Heart left ventricle (tissue), 16 donors: ENCODE data around the gene SHKBP1. TPM values are rescaled to one million over a fixed set of nuclear protein-coding genes. Genes with fewer than 3 reads are reported as not detected.

Experiments used
- ATAC-seq, 4 donors: fragments of 200-7000 bp; cut with Tn5 transposase; one replicate each; pipeline ENCODE4 v1.9.1; 2020 to 2022; ENCODE audit warnings: moderate library complexity in 4 of 4, mild to moderate bottlenecking in 3 of 4, moderate number of reproducible peaks in 1 of 4
- DNase-seq, 5 donors: peaks; one replicate each; pipeline ENCODE4 v3.0.0-alpha.2; 2020
- H3K27ac ChIP-seq, 12 donors: fragments of 200-600 bp; sonication (generic) in 4 of 12; one replicate each; pipeline versions ENCODE4 v1.5.0 to v1.8.0; 2016 to 2022; ENCODE audit warnings: mild to moderate bottlenecking in 2 of 12
- H3K27me3 ChIP-seq, 9 donors: fragments of 200-600 bp; sonication (generic) in 2 of 9; one replicate each; pipeline versions ENCODE4 v1.5.1 to v1.8.0; 2016 to 2022; ENCODE audit warnings: mild to moderate bottlenecking in 3 of 9
- H3K36me3 ChIP-seq, 9 donors: fragments of 200-600 bp; sonication (generic) in 2 of 9; one replicate each; pipeline versions ENCODE4 v1.5.0 to v1.8.0; 2018 to 2022; ENCODE audit warnings: mild to moderate bottlenecking in 2 of 9
- H3K4me1 ChIP-seq, 12 donors: fragments of 200-600 bp; sonication (generic) in 4 of 12; one replicate each; pipeline versions ENCODE4 v1.5.0 to v1.8.0; 2016 to 2022; ENCODE audit warnings: mild to moderate bottlenecking in 3 of 12
- H3K4me3 ChIP-seq, 12 donors: fragments of 200-600 bp; sonication (generic) in 4 of 12; one replicate each; pipeline versions ENCODE4 v1.5.0 to v1.8.0; 2017 to 2022; ENCODE audit warnings: mild to moderate bottlenecking in 9 of 12, moderate library complexity in 4 of 12
- H3K9me3 ChIP-seq, 12 donors: fragments of 200-600 bp; sonication (generic) in 4 of 12; one replicate each; pipeline versions ENCODE4 v1.5.0 to v1.8.0; 2016 to 2022; ENCODE audit warnings: mild to moderate bottlenecking in 1 of 12
- POLR2A ChIP-seq, 2 donors: fragments of 450-650 bp; IDR thresholded peaks; one replicate each; pipeline ENCODE4 v1.6.1; 2017; ENCODE audit warnings: antibody characterized with exemption in 2 of 2, mild to moderate bottlenecking in 2 of 2, moderate library complexity in 2 of 2
- whole genome bisulfite sequencing, 4 donors: extraction: QIAGEN DNeasy Blood & Tissue Kit in 2 of 4; methylation state at CpG; one replicate each; pipeline versions ENCODE4 v1.1.5 to v1.1.7; 2013 to 2018; 5-methylcytosine and 5-hydroxymethylcytosine counted together
- intact Hi-C, 10 donors: fragments of 100-400 bp; cut with DNase I; formaldehyde crosslinking; loops; one replicate each; pipeline versions ENCODE4 v1.11.1 to v1.14.2; 2022
- polyA plus RNA-seq, 2 donors: library from polyadenylated mRNA; stranded (reverse); fragments of 200-250 nt; gene quantifications; one replicate each; pipeline ENCODE4 v1.2.3, GENCODE V29; 2013
- total RNA-seq, 9 donors: library from RNA; depleted of rRNA in 2 of 9; stranded (reverse); fragments of >200 nt in 2 of 9; fragmentation: NEBNext Ultra II Directional in 3 of 9; extraction: Animal tissue kit (Norgen Biotek cat#: 25700) in 3 of 9; gene quantifications; one replicate each; pipeline versions ENCODE4 v1.1.0 to v1.2.4, GENCODE V29; 2016 to 2023
- TF ChIP-seq, protein P1 (sequence below), 12 donors: fragments of 200-600 bp; sonication (generic) in 4 of 12; IDR thresholded peaks; one replicate each; pipeline versions ENCODE4 v1.5.0 to v1.8.0; 2018 to 2022; ENCODE audit warnings: antibody characterized with exemption in 12 of 12, mild to moderate bottlenecking in 5 of 12
- donor health status: ischemic (EF 13 %, LVEDD 7.1; RV severe dilation, severe dysfunction).
- donor health status: healthy with polysubstance abuse.
- donor health status: DM: no; HTN: yes; CAD: no.
- donor health status: DM: no; HTN: no; CAD: no.
- donor health status: ischemic (EF 25% LVEDD 6.9; RV normal size, moderate dysfunction).
- donor health status: ischemic (EF 25% LVEDD 5.7; RV mildly dilated, moderate dysfunction).
- donor health status: healthy.
- donor health status: DM: yes; HTN: yes; CAD: no.
- donor health status: ischemic (EF 35%, LVEDD 5.7; RV mildly dilated, moderate dysfunction).
- donor health status: nonischemic (EF 11% LVEDD 7.7; RV severe dilation, severe dysfunction).
- donor health status: DM: yes; HTN: yes; CAD: no.
- donor health status: PGD.
- donor health status: ischemic (EF 29% LVEDD 5.4; RV normal size, mild dysfunction).
- donor health status: nonischemic (EF 23%, LVEDD 6.1; RV moderate dilation, normal function).

Gene SHKBP1
- total and polyA plus RNA-seq, 11 donors: 16.4 to 52.8 (median 22.7) TPM

DNA sequence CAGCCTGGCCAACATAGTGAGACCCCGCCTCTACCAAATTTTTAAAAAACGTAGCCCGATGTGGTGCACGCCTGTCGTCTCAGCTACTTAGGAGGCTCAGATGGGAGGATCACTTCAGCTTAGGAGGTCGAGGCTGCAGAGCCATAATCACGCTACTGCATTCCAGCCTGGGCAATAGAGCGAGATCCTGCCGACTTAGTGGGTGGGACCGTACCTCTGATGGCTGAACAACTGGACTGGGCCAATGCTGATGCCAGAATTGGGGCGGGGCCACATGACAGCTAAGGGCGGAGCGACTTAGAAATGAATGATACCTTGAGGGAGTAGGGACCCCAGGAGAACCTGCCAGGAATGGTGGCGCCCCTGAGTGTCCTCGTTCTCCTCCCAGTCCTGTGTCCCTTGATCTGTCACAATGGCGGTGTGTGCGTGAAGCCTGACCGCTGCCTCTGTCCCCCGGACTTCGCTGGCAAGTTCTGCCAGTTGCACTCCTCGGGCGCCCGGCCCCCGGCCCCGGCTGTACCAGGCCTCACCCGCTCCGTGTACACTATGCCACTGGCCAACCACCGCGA lies 28.1 kb downstream of the SHKBP1 start:
- TF ChIP-seq, protein P1, sequence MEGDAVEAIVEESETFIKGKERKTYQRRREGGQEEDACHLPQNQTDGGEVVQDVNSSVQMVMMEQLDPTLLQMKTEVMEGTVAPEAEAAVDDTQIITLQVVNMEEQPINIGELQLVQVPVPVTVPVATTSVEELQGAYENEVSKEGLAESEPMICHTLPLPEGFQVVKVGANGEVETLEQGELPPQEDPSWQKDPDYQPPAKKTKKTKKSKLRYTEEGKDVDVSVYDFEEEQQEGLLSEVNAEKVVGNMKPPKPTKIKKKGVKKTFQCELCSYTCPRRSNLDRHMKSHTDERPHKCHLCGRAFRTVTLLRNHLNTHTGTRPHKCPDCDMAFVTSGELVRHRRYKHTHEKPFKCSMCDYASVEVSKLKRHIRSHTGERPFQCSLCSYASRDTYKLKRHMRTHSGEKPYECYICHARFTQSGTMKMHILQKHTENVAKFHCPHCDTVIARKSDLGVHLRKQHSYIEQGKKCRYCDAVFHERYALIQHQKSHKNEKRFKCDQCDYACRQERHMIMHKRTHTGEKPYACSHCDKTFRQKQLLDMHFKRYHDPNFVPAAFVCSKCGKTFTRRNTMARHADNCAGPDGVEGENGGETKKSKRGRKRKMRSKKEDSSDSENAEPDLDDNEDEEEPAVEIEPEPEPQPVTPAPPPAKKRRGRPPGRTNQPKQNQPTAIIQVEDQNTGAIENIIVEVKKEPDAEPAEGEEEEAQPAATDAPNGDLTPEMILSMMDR (IDR thresholded peaks at IDR 0.05): no peak
- TF ChIP-seq POLR2A (IDR thresholded peaks at IDR 0.05): no peak
- DNase-seq (peak in 2 of 5 donors; percentile 33 to 45), ATAC-seq (no peak)
- Histone ChIP-seq H3K27ac (peak overlapping the region; percentile 61 to 97 (median 86)), H3K36me3 (no peaks in the 10 kb centered on the region), H3K9me3 (no peaks in the 10 kb centered on the region), H3K4me3 (peak overlapping the region in 11 of 12 donors; percentile 36 to 96 (median 69)), H3K27me3 (peaks cover 0 to 21% (median 0%) of the 10 kb centered on the region in 9 donors), H3K4me1 (peaks cover 0 to 80% (median 62%) of the 10 kb centered on the region in 12 donors)
- intact Hi-C loops: loop anchor here in 6 of 10 donors (2.0 to 10.0 kb wide), 7 partner anchors 30 to 320 kb away; partner anchors contain the start of genes BLVRB (in 3 of the 6), SPTBN4 (in 3 of the 6) and AKT2 (in 2 of the 6)
- 29 to 41% (median 32%) methylated on average over 19 to 29 of the region's 29 CpGs for WGBS, 4 donors

DNA sequence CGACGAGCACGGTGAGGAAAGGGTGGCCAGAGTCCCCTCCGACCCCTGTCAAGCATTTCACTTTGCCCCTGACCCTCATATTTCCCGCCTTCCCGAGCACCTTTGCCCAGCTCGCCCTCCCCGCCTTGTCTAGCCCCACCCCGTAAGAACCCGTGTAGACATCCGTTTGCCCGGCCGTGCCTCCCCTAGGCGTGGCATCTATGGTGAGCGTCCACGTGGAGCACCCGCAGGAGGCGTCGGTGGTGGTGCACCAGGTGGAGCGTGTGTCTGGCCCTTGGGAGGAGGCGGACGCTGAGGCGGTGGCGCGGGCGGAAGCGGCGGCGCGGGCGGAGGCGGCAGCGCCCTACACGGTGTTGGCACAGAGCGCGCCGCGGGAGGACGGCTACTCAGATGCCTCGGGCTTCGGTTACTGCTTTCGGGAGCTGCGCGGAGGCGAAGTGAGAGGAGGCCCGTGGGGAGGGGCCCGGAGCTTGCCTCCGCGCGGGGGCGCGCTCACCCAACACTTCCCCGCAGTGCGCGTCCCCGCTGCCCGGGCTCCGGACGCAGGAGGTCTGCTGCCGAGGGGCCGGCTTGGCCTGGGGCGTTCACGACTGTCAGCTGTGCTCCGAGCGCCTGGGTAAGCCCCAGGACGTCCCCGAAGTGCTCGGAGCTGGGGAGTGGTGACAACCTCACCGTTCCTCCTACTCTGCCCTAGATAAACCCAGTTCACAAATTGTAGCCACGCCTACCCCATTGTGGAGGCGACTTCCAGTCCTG lies 28.7 kb downstream of the SHKBP1 start:
- Histone ChIP-seq H3K4me1 (peaks cover 0 to 78% (median 61%) of the 10 kb centered on the region in 12 donors), H3K27me3 (peaks cover 0 to 15% (median 0%) of the 10 kb centered on the region in 9 donors), H3K36me3 (peaks cover 0 to 3% (median 0%) of the 10 kb centered on the region in 9 donors), H3K9me3 (no peaks in the 10 kb centered on the region), H3K27ac (peak overlapping the region; percentile 61 to 95 (median 80)), H3K4me3 (peak overlapping the region; percentile 8 to 96 (median 56))
- 5 to 10% (median 8%) methylated on average over 24 to 71 of the region's 71 CpGs for WGBS, 4 donors
- ATAC-seq: peak in 3 of 4 donors; percentile 0 to 11 (median 7)
- TF ChIP-seq POLR2A (IDR thresholded peaks at IDR 0.05): peak in 1 of 2 donors; percentile 46
- TF ChIP-seq, protein P1 (IDR thresholded peaks at IDR 0.05): peak in 6 of 12 donors; percentile 26 to 53 (median 38)
- DNase-seq: peak; percentile 65 to 86 (median 78)
- intact Hi-C loops: loop anchor here in 5 of 10 donors (2.0 to 10.0 kb wide), 3 partner anchors 29 to 321 kb away; partner anchors contain the start of genes AKT2 (in 1 of the 5), BLVRB (in 1 of the 5) and SPTBN4 (in 1 of the 5)

DNA sequence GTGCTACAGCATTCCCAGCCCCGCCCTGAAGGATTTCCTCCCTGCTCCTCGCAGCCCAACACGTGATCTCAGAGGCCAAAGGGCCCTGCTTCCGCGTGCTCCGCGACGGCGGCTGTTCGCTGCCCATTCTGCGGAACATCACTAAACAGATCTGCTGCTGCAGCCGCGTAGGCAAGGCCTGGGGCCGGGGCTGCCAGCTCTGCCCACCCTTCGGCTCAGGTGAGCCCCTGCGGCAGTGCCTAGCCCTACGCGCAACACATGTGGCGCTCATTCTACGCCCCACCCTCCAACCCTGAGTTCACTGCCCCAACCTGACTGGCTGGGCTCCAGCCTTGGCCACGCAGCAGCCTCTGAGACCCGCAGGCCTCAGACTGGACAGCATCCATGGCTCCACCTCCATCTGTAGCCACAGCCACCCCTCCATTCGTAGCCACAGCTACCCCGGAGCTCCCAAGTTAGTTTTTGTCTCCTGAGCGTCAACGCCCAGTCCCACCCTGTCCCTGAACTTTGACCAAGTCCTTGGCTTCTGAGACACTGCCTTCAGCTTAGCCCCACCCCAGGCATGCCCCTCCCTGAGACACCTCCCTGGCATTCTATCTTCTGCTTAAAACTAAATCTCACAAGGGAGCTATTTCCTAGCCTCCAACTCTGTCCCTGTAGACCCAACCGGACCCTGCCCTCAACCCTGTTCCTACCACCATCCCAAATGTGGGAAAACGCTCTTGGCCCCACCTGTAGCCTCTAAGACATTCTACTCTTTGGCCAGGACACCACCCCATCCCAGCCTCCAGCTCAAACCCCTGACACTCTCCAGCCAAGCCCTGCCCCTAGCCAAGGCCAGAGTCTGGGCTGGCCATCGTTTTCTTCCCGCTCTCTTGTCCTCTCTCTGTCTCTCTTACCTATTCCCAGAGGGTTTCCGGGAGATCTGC lies 30.9 kb downstream of the SHKBP1 start:
- Histone ChIP-seq H3K27me3 (no peaks in the 10 kb centered on the region), H3K4me1 (peaks cover 0 to 73% (median 57%) of the 10 kb centered on the region in 12 donors), H3K4me3 (no peak overlapping the region), H3K36me3 (peaks cover 0 to 22% (median 0%) of the 10 kb centered on the region in 9 donors), H3K27ac (peak overlapping the region in 2 of 12 donors; percentile 3 to 9), H3K9me3 (no peaks in the 10 kb centered on the region)
- no peak for TF ChIP-seq POLR2A (IDR thresholded peaks at IDR 0.05)
- TF ChIP-seq, protein P1 (IDR thresholded peaks at IDR 0.05): no peak
- peak in 2 of 5 donors; percentile 31 to 51 for DNase-seq
- ATAC-seq: no peak
- WGBS, 4 donors: 57 to 69% (median 60%) methylated on average over 26 to 31 of the region's 31 CpGs
- intact Hi-C loops: loop anchor here in 2 of 10 donors (10.0 kb wide), 2 partner anchors 143 to 323 kb away; partner anchors contain the start of genes AKT2 (in 1 of the 2), BLVRB (in 1 of the 2) and SPTBN4 (in 1 of the 2)
